MM.1S (cell line): ENCODE measurements around the gene ARF6.

Source experiments
- EZH2 ChIP-seq: fragments of 300-600 bp; sonication (generic); optimal IDR thresholded peaks from 2 replicates; pipeline ENCODE3; 2017; ENCODE audit warnings: low read depth, mild to moderate bottlenecking, antibody characterized with exemption, low read length, mixed read lengths
- EZH2phosphoT487 ChIP-seq: fragments of 300-600 bp; sonication (generic); IDR thresholded peaks from 2 replicates; pipeline ENCODE4 v1.6.1; 2018; ENCODE audit warnings: antibody characterized with exemption, low read length
- TF ChIP-seq, protein P1 (sequence below): fragments of 300-600 bp; sonication (generic); IDR thresholded peaks from 2 replicates; pipeline ENCODE4 v1.5.1; 2016; ENCODE audit warnings: antibody characterized with exemption, low read length, mixed read lengths

DNA sequence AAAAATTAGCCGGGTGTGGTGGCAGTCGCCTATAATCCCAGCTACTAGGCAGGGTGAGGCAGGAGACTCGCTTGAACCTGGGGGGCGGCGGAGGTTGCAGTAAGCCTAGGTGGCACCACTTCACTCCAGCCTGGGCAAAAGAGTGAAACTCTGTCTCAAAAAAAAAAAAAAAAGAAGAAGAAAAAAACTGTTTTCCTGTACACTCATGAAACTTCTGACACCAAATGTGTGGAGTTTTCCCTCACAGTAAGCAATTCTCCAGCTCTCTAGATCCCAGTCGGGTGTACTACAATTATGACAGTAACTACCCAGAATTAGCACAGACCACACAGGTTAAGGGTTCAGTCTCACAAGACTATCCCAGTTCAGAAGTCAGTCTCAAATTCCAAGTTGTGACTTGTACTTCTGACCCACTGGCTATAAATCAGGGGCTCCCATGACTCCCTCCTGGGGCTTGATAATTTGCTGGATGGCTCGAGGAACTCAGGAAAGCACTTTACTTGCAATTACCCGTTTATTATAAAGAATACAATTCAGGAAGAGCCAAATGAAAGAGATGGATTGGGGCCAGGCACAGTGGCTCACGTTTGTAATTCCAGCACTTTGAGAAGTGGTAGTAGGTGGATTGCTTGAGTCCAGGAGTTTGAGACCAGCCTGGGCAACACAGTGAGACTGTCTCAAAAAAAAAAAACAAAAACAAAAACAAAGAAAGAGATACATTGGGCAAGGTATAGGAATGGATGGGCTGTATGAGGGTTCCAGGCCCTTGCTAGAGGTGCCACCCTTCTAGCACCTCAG lies 12.4 kb upstream of the ARF6 start:
- TF ChIP-seq EZH2phosphoT487 (no peak), EZH2 (no peak)
- TF ChIP-seq, protein P1, sequence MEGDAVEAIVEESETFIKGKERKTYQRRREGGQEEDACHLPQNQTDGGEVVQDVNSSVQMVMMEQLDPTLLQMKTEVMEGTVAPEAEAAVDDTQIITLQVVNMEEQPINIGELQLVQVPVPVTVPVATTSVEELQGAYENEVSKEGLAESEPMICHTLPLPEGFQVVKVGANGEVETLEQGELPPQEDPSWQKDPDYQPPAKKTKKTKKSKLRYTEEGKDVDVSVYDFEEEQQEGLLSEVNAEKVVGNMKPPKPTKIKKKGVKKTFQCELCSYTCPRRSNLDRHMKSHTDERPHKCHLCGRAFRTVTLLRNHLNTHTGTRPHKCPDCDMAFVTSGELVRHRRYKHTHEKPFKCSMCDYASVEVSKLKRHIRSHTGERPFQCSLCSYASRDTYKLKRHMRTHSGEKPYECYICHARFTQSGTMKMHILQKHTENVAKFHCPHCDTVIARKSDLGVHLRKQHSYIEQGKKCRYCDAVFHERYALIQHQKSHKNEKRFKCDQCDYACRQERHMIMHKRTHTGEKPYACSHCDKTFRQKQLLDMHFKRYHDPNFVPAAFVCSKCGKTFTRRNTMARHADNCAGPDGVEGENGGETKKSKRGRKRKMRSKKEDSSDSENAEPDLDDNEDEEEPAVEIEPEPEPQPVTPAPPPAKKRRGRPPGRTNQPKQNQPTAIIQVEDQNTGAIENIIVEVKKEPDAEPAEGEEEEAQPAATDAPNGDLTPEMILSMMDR = no peak
